ENCODE measurements around the gene GNE.

The GNE gene

GRCh38 chr9:36170531-36170930, 87.7 kb downstream of the GNE start:
- FAIRE-seq: no peak
- DNase-seq (ENCODE audit: low spot score): no peak

- DNase-seq (ENCODE audit: low spot score) (no peak), FAIRE-seq (no peak)
These were observed 88.5 kb downstream of the GNE start for GRCh38 chr9:36169708-36170107.

GRCh38 chr9:36169166-36169565, 89.1 kb downstream of the GNE start, which contains the start of gene CCIN:
TSS of gene CCIN (plus strand) at chr9:36169388. CDS start at chr9:36169503, 115 bp downstream.
- DNase-seq (ENCODE audit: low spot score) (no peak), FAIRE-seq (no peak)

- DNase-seq (ENCODE audit: low spot score) (peak; percentile 93), FAIRE-seq (peak; percentile 93)
These were observed 91.9 kb downstream of the GNE start for GRCh38 chr9:36166168-36166927.

- DNase-seq (ENCODE audit: low spot score) (no peak), FAIRE-seq (no peak)
These were observed 92.5 kb downstream of the GNE start for GRCh38 chr9:36165826-36166167.

GRCh38 chr9:36164989-36165388, 93.3 kb downstream of the GNE start:
- FAIRE-seq (peak; percentile 42), DNase-seq (ENCODE audit: low spot score) (no peak)
